GM23338 (cell line): Measurements from ENCODE around the gene RAP1B. TPM values are rescaled to one million over a fixed set of nuclear protein-coding genes. Genes with fewer than 3 reads are reported as not detected.

ENCODE experiments used
- ATAC-seq: fragments of 200-7000 bp; cut with Tn5 transposase; 3 replicates; pipeline ENCODE4 v1.9.1; 2020
- DNase-seq: peaks from one replicate; pipeline ENCODE4 v3.0.0-alpha.2; 2015; ENCODE audit warnings: low spot score
- H2AFZ ChIP-seq: fragments of 200-600 bp; sonication (generic); 2 replicates; pipeline ENCODE4 v1.8.0; 2016; ENCODE audit warnings: antibody characterized with exemption, mild to moderate bottlenecking, moderate library complexity
- H3F3A ChIP-seq: fragments of 200-600 bp; sonication (generic); replicated peaks from 2 replicates; pipeline ENCODE4 v1.8.0; 2017; ENCODE audit warnings: antibody characterized with exemption, mixed run types, low read depth
- H3K27ac ChIP-seq: fragments of 200-600 bp; sonication (generic); 2 replicates; pipeline ENCODE4 v1.6.1; 2016; ENCODE audit warnings: low read depth
- H3K27me3 ChIP-seq: fragments of 200-600 bp; sonication (generic); 2 replicates; pipeline ENCODE4 v1.8.0; 2016; ENCODE audit warnings: mild to moderate bottlenecking, mixed run types, moderate library complexity; ENCODE audit not compliant: insufficient read depth
- H3K36me3 ChIP-seq: fragments of 200-600 bp; sonication (generic); 2 replicates; pipeline ENCODE4 v1.8.0; 2016; ENCODE audit warnings: mild to moderate bottlenecking; ENCODE audit not compliant: insufficient read depth
- H3K4me1 ChIP-seq: fragments of 200-600 bp; sonication (generic); 2 replicates; pipeline ENCODE4 v1.8.0; 2016; ENCODE audit warnings: mild to moderate bottlenecking, moderate library complexity; ENCODE audit not compliant: insufficient read depth
- H3K4me2 ChIP-seq: fragments of 200-600 bp; sonication (generic); 2 replicates; pipeline ENCODE4 v1.7.1; 2017; ENCODE audit warnings: mixed run types
- H3K4me3 ChIP-seq: fragments of 200-600 bp; sonication (generic); 2 replicates; pipeline ENCODE4 v1.6.1; 2016; ENCODE audit warnings: mixed run types
- H3K79me2 ChIP-seq: fragments of 200-600 bp; sonication (generic); replicated peaks from 2 replicates; pipeline ENCODE4 v1.8.0; 2017; ENCODE audit warnings: mild to moderate bottlenecking; ENCODE audit not compliant: insufficient read depth
- H3K9me2 ChIP-seq: fragments of 200-600 bp; sonication (generic); 2 replicates; pipeline ENCODE4 v1.8.0; 2017; ENCODE audit not compliant: insufficient read depth
- H4K20me1 ChIP-seq: fragments of 200-600 bp; sonication (generic); replicated peaks from 2 replicates; pipeline ENCODE4 v1.8.0; 2017; ENCODE audit warnings: mild to moderate bottlenecking; ENCODE audit not compliant: insufficient read depth
- H3K27ac Mint-ChIP-seq: 2 replicates; pipeline ENCODE4 v1.8.0; 2020; ENCODE audit warnings: inconsistent platforms, mild to moderate bottlenecking, moderate library complexity, mixed read lengths
- H3K27me3 Mint-ChIP-seq: 3 replicates; pipeline ENCODE4 v1.8.0; 2022; ENCODE audit warnings: low read depth, mild to moderate bottlenecking, moderate library complexity, mixed read lengths, inconsistent platforms; ENCODE audit not compliant: insufficient read depth, poor library complexity
- H3K36me3 Mint-ChIP-seq: 3 replicates; pipeline ENCODE4 v1.8.0; 2021; ENCODE audit warnings: low read depth, mild to moderate bottlenecking, inconsistent platforms, moderate library complexity, mixed read lengths
- H3K4me1 Mint-ChIP-seq: 3 replicates; pipeline ENCODE4 v1.8.0; 2020; ENCODE audit warnings: mild to moderate bottlenecking, inconsistent platforms, mixed read lengths
- H3K4me3 Mint-ChIP-seq: 3 replicates; pipeline ENCODE4 v1.8.0; 2021; ENCODE audit warnings: moderate library complexity, mild to moderate bottlenecking, inconsistent platforms, mixed read lengths
- H3K9me3 Mint-ChIP-seq: 3 replicates; pipeline ENCODE4 v1.8.0; 2020; ENCODE audit warnings: moderate library complexity, mild to moderate bottlenecking, inconsistent platforms, mixed read lengths
- CREB1 ChIP-seq: fragments of 250-450 bp; sonication (Bioruptor Pico); IDR thresholded peaks from 2 replicates; pipeline ENCODE4 v1.5.0; 2020; ENCODE audit warnings: low read depth, mild to moderate bottlenecking, moderate library complexity
- CTCF ChIP-seq, 2 experiments: fragments of 200-600 bp in 1 of 2; sonication (generic) in 1 of 2; conservative IDR thresholded peaks; 2 replicates each; pipeline versions ENCODE4 v1.5.1 to v1.6.1; 2016 to 2017; ENCODE audit warnings: antibody characterized with exemption in 2 of 2, low read depth in 2 of 2, mild to moderate bottlenecking in 2 of 2, moderate library complexity in 1 of 2
- ETS1 ChIP-seq: IDR thresholded peaks from 2 replicates; pipeline ENCODE4 v1.6.1; 2016; ENCODE audit warnings: antibody characterized with exemption
- EZH2 ChIP-seq: fragments of 200-600 bp; sonication (generic); IDR thresholded peaks from one replicate; pipeline ENCODE4 v1.8.0; 2017; ENCODE audit warnings: antibody characterized with exemption, mild to moderate bottlenecking, low read depth; ENCODE audit not compliant: unreplicated experiment
- EZH2phosphoT487 ChIP-seq: fragments of 200-600 bp; sonication (generic); IDR thresholded peaks from one replicate; pipeline ENCODE4 v1.8.1; 2018; ENCODE audit warnings: antibody characterized with exemption; ENCODE audit not compliant: unreplicated experiment
- JUNB ChIP-seq: IDR thresholded peaks from one replicate; pipeline ENCODE4 v1.6.1; 2016; ENCODE audit warnings: antibody characterized with exemption; ENCODE audit not compliant: unreplicated experiment
- NANOG ChIP-seq: IDR thresholded peaks from 2 replicates; pipeline ENCODE4 v1.6.1; 2016; ENCODE audit warnings: antibody characterized with exemption, borderline replicate concordance
- POLR2AphosphoS5 ChIP-seq: IDR thresholded peaks from 2 replicates; pipeline ENCODE4 v1.6.1; 2016; ENCODE audit warnings: antibody characterized with exemption, low read depth
- REST ChIP-seq: IDR thresholded peaks from one replicate; pipeline ENCODE4 v1.6.1; 2018; ENCODE audit warnings: antibody characterized with exemption; ENCODE audit not compliant: unreplicated experiment
- STAT1 ChIP-seq: IDR thresholded peaks from one replicate; pipeline ENCODE4 v1.6.1; 2016; ENCODE audit warnings: antibody characterized with exemption; ENCODE audit not compliant: unreplicated experiment
- ZNF114 ChIP-seq: fragments of 250-450 bp; sonication (Bioruptor Pico); IDR thresholded peaks from 2 replicates; pipeline ENCODE4 v1.5.0; 2020; ENCODE audit warnings: mild to moderate bottlenecking, moderate library complexity
- ZNF331 ChIP-seq: fragments of 250-450 bp; sonication (Bioruptor Pico); IDR thresholded peaks from 2 replicates; pipeline ENCODE4 v1.5.0; 2020; ENCODE audit warnings: low read depth, mild to moderate bottlenecking, moderate library complexity
- ZNF462 ChIP-seq: fragments of 250-450 bp; sonication (Bioruptor Pico); IDR thresholded peaks from 2 replicates; pipeline ENCODE4 v1.5.0; 2020; ENCODE audit warnings: mild to moderate bottlenecking, moderate library complexity
- polyA plus RNA-seq: library from polyadenylated mRNA; unstranded; fragments of >200 nt; fragmentation: Nextera tagmentation; extraction: Ambion mirVana; gene quantifications from 2 replicates; pipeline ENCODE4 v1.2.1, GENCODE V29; 2016
- total RNA-seq: library from RNA; depleted of rRNA; stranded (reverse); fragments of >200 nt; shearing (Covaris generic); gene quantifications from 2 replicates; pipeline ENCODE4 v1.2.3, GENCODE V29; 2014

RAP1B gene
- total and polyA plus RNA-seq, 2 experiments from 2014 or later, result 90.6 to 128 TPM

GRCh38 chr12:68561830-68562229, 48.9 kb upstream of the RAP1B start:
- Mint-ChIP-seq H3K4me3 (no peak overlapping the region), H3K27ac (no peak overlapping the region), H3K9me3 (no peaks in the 10 kb centered on the region), H3K4me1 (peaks cover 10% of the 10 kb centered on the region), H3K36me3 (no peaks in the 10 kb centered on the region), H3K27me3 (peaks cover 2% of the 10 kb centered on the region)
- Histone ChIP-seq H3K4me3 (no peak overlapping the region), H3K79me2 (no peaks in the 10 kb centered on the region), H3K27ac (no peak overlapping the region), H2AFZ (no peak overlapping the region), H3K36me3 (no peaks in the 10 kb centered on the region), H4K20me1 (no peaks in the 10 kb centered on the region), H3K27me3 (no peaks in the 10 kb centered on the region), H3K9me2 (0 out of 2 replicates have a peak, but pooled peaks cover 5% of the 10 kb centered on the region), H3F3A (no peaks in the 10 kb centered on the region), H3K4me2 (no peak overlapping the region), H3K4me1 (0 out of 2 replicates have a peak, but pooled peaks cover 2% of the 10 kb centered on the region)
- ATAC-seq (no peak), DNase-seq (no peak)
- TF ChIP-seq CREB1, result no peak
- no peak for TF ChIP-seq POLR2AphosphoS5
- no peak for TF ChIP-seq REST
- TF ChIP-seq STAT1, result no peak
- no peak for TF ChIP-seq NANOG
- TF ChIP-seq ZNF331 (CRISPR knock-in tag), result no peak
- TF ChIP-seq EZH2phosphoT487, result no peak
- no peak for TF ChIP-seq ETS1
- TF ChIP-seq ZNF462 (CRISPR knock-in tag), result no peak
- TF ChIP-seq CTCF (conservative IDR thresholded peaks at IDR 0.05; ENCODE audit: low read depth in 2 of 2), result no peak
- TF ChIP-seq JUNB, result no peak
- TF ChIP-seq EZH2, result no peak
- no peak for TF ChIP-seq ZNF114 (CRISPR knock-in tag)
